Lower leg skin (tissue), 4 donors: ENCODE measurements around the gene POLR3E. TPM values are rescaled to one million over a fixed set of nuclear protein-coding genes. Genes with fewer than 3 reads are reported as not detected.

Experiments
- DNase-seq, 2 donors: peaks; one replicate each; pipeline ENCODE4 v3.0.0-alpha.2; 2019; ENCODE audit warnings: low spot score in 2 of 2
- H3K4me3 ChIP-seq: fragments of 200-600 bp; sonication (generic); 2 replicates; pipeline ENCODE4 v1.5.1; 2017; ENCODE audit warnings: mild to moderate bottlenecking, low read depth; ENCODE audit not compliant: poor library complexity, severe bottlenecking
- CTCF ChIP-seq, 3 donors: fragments of 450-650 bp; IDR thresholded peaks; one replicate each; pipeline ENCODE4 v1.5.1; 2016; ENCODE audit warnings: antibody characterized with exemption in 3 of 3, mild to moderate bottlenecking in 3 of 3, moderate library complexity in 2 of 3
- POLR2A ChIP-seq, 2 donors: fragments of 450-650 bp; IDR thresholded peaks; one replicate each; pipeline ENCODE4 v1.6.1; 2016 to 2017; ENCODE audit warnings: antibody characterized with exemption in 2 of 2, mild to moderate bottlenecking in 1 of 2, moderate library complexity in 1 of 2
- WGBS, 2 donors: methylation state at CpG; one replicate each; pipeline ENCODE4 v1.1.5; 2018; 5-methylcytosine and 5-hydroxymethylcytosine counted together
- intact Hi-C: fragments of 100-400 bp; cut with DNase I; formaldehyde crosslinking; loops from one replicate; pipeline ENCODE4 v1.15.0; 2023; ENCODE audit warnings: low total_unique reads
- total RNA-seq, 4 donors: library from RNA; depleted of rRNA; stranded (reverse); fragments of >200 nt; gene quantifications; one replicate each; pipeline ENCODE4 v1.1.0, GENCODE V29; 2016

The POLR3E gene
- total RNA-seq, 4 donors from 2014 or later: 64.7 to 74.0 (median 71.4) TPM

DNA sequence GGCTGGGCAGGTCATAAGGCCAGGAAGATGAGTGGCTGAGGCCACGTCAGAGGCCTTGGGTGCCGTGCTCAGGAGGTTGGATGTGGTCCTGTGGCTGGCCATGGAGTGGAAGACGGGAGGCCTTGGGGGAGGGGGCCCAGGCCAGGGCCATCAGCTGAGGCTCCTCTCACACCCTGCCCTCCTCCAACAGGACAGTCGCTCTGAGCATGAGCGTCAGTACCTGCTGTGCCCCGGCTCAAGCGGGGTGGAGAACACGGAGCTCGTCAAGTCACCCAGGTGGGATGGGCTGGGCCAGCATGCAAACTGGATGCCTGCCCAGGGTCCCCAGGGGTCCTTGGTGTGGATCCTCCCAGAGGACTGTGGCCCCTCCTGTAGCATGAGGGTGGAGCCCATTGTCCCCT is 19.2 kb downstream of the POLR3E start:
- peak in 1 of 2 donors; percentile 78 for DNase-seq

GRCh38 chr16:22317001-22317530 is 19.9 kb downstream of the POLR3E start:
- WGBS, 2 donors: 90 to 92% methylated on average over 16 to 17 of the region's 17 CpGs
- DNase-seq: peak in 1 of 2 donors; percentile 82
- no peak for TF ChIP-seq POLR2A (IDR thresholded peaks at IDR 0.05)
- TF ChIP-seq CTCF (IDR thresholded peaks at IDR 0.05): no peak
- H3K4me3 ChIP-seq: no peak overlapping the region
- intact Hi-C loops: no loop called here

More for the DNA sequence above, 19.2 kb downstream of the POLR3E start:
- intact Hi-C loops: no loop called here
- WGBS, 2 donors: 80 to 83% methylated on average over 9 of the region's 9 CpGs
- TF ChIP-seq CTCF (IDR thresholded peaks at IDR 0.05) (no peak), POLR2A (IDR thresholded peaks at IDR 0.05) (no peak)
- H3K4me3 ChIP-seq: no peak overlapping the region

- peak in 1 of 2 donors; percentile 58 for DNase-seq
- intact Hi-C loops: no loop called here
- WGBS, 2 donors: 82 to 86% methylated on average over 6 of the region's 6 CpGs
- TF ChIP-seq POLR2A (IDR thresholded peaks at IDR 0.05) (no peak), CTCF (IDR thresholded peaks at IDR 0.05) (no peak)
- no peak overlapping the region for H3K4me3 ChIP-seq
Observed at GRCh38 chr16:22317625-22318024, 20.4 kb downstream of the POLR3E start.

DNA sequence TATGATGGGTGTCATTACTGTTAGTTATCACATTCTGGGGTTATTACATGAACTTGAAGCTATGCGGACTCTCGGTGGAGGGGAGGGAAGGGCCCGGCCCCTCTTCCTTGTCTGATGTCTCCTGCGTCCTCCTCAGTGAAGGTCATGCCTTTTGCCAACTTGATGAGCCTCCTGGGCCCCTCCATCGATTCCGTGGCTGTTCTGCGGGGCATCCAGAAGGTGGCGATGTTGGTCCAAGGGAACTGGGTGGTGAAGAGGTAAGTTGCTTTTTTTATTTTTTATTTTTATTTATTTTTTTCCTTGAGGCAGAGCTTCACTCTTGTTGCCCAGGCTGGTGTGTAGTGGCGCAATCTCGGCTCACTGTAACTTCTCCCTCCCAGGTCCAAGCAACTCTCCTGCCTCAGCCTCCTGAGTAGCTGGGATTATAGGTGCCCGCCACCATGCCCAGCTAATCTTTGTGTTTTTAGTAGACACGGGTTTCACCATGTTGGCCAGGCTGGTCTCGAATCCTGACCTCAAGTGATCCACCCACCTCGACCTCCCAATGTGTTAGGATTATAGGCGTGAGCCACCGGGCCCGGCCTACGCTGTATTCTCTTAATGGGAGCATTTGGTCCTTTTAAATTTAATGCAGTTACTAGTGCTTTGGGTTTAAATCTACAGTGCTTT is 21.6 kb downstream of the POLR3E start:
- no peak for TF ChIP-seq POLR2A (IDR thresholded peaks at IDR 0.05)
- TF ChIP-seq CTCF (IDR thresholded peaks at IDR 0.05): no peak
- peak in 1 of 2 donors; percentile 79 for DNase-seq
- intact Hi-C loops: no loop called here
- 74 to 76% methylated on average over 18 of the region's 18 CpGs for WGBS, 2 donors
- H3K4me3 ChIP-seq: no peak overlapping the region

DNA sequence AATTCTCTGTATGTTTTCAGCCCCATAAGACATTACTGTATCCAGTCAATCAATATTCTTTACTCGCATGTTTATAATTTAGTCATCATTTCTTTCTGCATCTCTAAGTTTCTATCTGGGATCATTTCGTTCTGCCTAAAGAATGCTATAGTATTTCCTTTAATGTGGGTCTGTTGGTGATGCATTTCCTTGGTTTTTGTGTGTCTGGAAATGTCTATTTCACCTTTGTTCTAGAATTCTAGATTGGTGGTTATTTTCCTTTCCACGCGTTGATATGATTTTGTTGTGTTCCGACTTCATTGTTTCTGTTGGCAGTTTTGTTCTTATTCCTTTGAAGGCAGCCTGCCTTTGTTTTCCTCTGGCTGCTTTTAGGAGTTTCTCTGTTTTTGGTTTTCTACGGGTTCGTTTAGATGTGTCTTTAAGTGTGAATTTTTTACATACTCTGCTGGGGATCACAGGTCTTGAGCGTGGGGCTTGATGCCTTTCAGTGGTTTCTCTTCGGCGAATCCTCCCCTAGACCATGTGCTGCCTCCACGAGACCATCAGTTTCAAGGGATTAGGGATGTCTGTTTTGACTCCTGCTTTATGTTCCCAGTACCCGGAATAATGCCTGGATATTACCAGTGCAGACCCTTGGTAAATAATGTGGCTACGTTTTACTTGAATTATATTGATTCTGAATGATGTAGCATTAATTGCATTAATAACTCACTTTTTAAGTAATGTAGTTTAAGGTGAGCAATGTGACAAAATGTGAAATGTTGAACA is 23.5 kb downstream of the POLR3E start:
- WGBS, 2 donors: 75 to 78% methylated on average over 13 of the region's 13 CpGs
- no peak overlapping the region for H3K4me3 ChIP-seq
- TF ChIP-seq CTCF (IDR thresholded peaks at IDR 0.05): no peak
- TF ChIP-seq POLR2A (IDR thresholded peaks at IDR 0.05): no peak
- peak in 1 of 2 donors; percentile 8 for DNase-seq
- intact Hi-C loops: loop anchor here (10.0 kb wide), 1 partner anchor 54 kb away; the partner anchor contains the start of gene CDR2
